ENCODE results near the gene DAB2IP. TPM values are rescaled to one million over a fixed set of nuclear protein-coding genes. Genes with fewer than 3 reads are reported as not detected.

Gene DAB2IP
- total RNA-seq, 1 experiment from 2014 or later, result 31.0 TPM

DNA sequence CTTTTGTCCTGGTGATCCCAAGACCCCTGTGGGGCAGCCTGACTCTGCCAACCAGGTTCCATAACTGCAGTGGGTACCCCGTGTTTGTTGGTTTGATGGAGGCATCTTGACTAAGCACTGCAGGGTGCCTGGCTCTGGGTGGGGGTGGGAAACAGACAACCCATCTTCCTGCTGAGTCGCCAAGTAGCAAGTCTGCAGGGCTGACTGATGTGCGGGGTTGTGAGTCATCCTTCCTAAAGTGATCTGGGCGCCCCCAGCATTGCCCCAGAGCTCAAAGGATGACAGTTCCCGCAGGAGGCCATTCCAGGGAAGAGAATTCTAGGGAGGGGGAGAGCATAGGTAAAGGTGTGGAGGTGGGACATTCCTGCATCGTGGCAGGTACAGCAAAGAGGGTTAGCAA, 23.5 kb downstream of the DAB2IP start:
- peak; percentile 74 for ATAC-seq
- no peak overlapping the region for H3K27ac ChIP-seq (ENCODE audit: low read depth, low read length)
- no peak for TF ChIP-seq POLR2AphosphoS5 (IDR thresholded peaks at IDR 0.05; ENCODE audit: low read depth, low read length)
- peak; percentile 12 for TF ChIP-seq TCF7L2 (IDR thresholded peaks at IDR 0.05; ENCODE audit: borderline replicate concordance, extremely low read depth, insufficient read depth, insufficient read length)
- TF ChIP-seq ELF1 (IDR thresholded peaks at IDR 0.05; ENCODE audit: borderline replicate concordance, low read depth), result no peak
- no peak for TF ChIP-seq ZFX (IDR thresholded peaks at IDR 0.05)
- peak; percentile 28; the same call in 1 of the 2 replicates for TF ChIP-seq FOSL1 (IDR thresholded peaks at IDR 0.05; ENCODE audit: low read depth)
- TF ChIP-seq, protein P1, sequence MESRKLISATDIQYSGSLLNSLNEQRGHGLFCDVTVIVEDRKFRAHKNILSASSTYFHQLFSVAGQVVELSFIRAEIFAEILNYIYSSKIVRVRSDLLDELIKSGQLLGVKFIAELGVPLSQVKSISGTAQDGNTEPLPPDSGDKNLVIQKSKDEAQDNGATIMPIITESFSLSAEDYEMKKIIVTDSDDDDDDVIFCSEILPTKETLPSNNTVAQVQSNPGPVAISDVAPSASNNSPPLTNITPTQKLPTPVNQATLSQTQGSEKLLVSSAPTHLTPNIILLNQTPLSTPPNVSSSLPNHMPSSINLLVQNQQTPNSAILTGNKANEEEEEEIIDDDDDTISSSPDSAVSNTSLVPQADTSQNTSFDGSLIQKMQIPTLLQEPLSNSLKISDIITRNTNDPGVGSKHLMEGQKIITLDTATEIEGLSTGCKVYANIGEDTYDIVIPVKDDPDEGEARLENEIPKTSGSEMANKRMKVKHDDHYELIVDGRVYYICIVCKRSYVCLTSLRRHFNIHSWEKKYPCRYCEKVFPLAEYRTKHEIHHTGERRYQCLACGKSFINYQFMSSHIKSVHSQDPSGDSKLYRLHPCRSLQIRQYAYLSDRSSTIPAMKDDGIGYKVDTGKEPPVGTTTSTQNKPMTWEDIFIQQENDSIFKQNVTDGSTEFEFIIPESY (IDR thresholded peaks at IDR 0.05; ENCODE audit: extremely low read depth, insufficient replicate concordance, low read length), result no peak
- no peak for TF ChIP-seq EZH2 (IDR thresholded peaks at IDR 0.05)
- TF ChIP-seq CBX3 (IDR thresholded peaks at IDR 0.05; ENCODE audit: low read depth), result no peak
- no peaks in the 10 kb centered on the region for H3K9me2 ChIP-seq (ENCODE audit: insufficient read depth)
- RAD21 ChIA-PET (ENCODE audit: low non-redundant PET in 1 of 2, low total read pairs in 2 of 2, uncharacterized antibody in 2 of 2, unreplicated experiment in 2 of 2), result no interaction called here
- peak overlapping the region; percentile 42; the same call in 1 of the 2 replicates for H3K4me2 ChIP-seq (ENCODE audit: low read length)
- CTCF ChIA-PET, result interaction anchor here (0.6 to 1.1 kb wide), 3 partner anchors 9 to 13 kb away, joined by 3 read pairs; no protein-coding TSS in a partner anchor
- H3K36me3 ChIP-seq (ENCODE audit: control insufficient read depth in 1 of 2, insufficient read depth in 2 of 2, low read length in 2 of 2), result no peaks in the 10 kb centered on the region
- POLR2A ChIA-PET, result no interaction called here
- no peak overlapping the region for H2AFZ ChIP-seq (ENCODE audit: low read depth, low read length, poor library complexity, severe bottlenecking)
- no peak overlapping the region for H3K9ac ChIP-seq (ENCODE audit: low read length)
- intact Hi-C loops (cut with micrococcal nuclease), result no loop called here
- no peak overlapping the region for H3K4me3 ChIP-seq (replicated peaks in 1 of 2; ENCODE audit: low read depth in 1 of 2, low read length in 2 of 2)
- no peaks in the 10 kb centered on the region for H3K9me3 ChIP-seq (ENCODE audit: control insufficient read depth in 1 of 2, insufficient read depth in 1 of 2, low read depth in 1 of 2, low read length in 2 of 2)
- DNase-seq (ENCODE audit: low read depth, low spot score), result no peak
- no TSS peak for BruUV-seq (replicated peaks)
- H3K4me1 ChIP-seq (ENCODE audit: control insufficient read depth in 1 of 2, insufficient read depth in 2 of 2, low read length in 2 of 2), result peaks cover 20 to 26% of the 10 kb centered on the region in 2 experiments
- H3K27me3 ChIP-seq (ENCODE audit: insufficient read depth, low read length), result no peaks in the 10 kb centered on the region
- no peaks in the 10 kb centered on the region; the same call in 1 of the 2 replicates for H3K79me2 ChIP-seq (ENCODE audit: insufficient read depth, low read length)
- no peaks in the 10 kb centered on the region for H4K20me1 ChIP-seq (ENCODE audit: insufficient read depth)

All from HCT116 (cell line).